GM12878 (cell line): Measurements from ENCODE around the gene MACROD2.

ENCODE experiments used
- ATF3 ChIP-seq: IDR thresholded peaks from 2 replicates; pipeline ENCODE4 v1.6.1; 2011; ENCODE audit warnings: low read depth, mild to moderate bottlenecking, low read length, moderate library complexity, borderline replicate concordance; ENCODE audit errors: extremely low read depth
- BHLHE40 ChIP-seq, 2 experiments: fragments of 450-650 bp in 1 of 2; IDR thresholded peaks; 2 replicates each; pipeline ENCODE4 v1.6.1; 2011 to 2017; ENCODE audit warnings: low read depth in 2 of 2, borderline replicate concordance in 1 of 2, improper control_type of control experiment in 1 of 2, low read length in 1 of 2, mild to moderate bottlenecking in 1 of 2
- CBFB ChIP-seq: IDR thresholded peaks from 2 replicates; pipeline ENCODE4 v1.6.1; 2016; ENCODE audit warnings: antibody characterized with exemption, low read depth
- CHD4 ChIP-seq: fragments of 200-600 bp; sonication (generic); IDR thresholded peaks from 2 replicates; pipeline ENCODE4 v1.6.1; 2016; ENCODE audit warnings: mild to moderate bottlenecking
- CTCF ChIP-seq, 3 experiments: IDR thresholded peaks in 2 of 3; conservative IDR thresholded peaks in 1 of 3; 2 replicates each; pipeline ENCODE4 v1.5.1; 2011; ENCODE audit warnings: low read depth in 3 of 3, low read length in 3 of 3, mild to moderate bottlenecking in 3 of 3, control low read depth in 2 of 3, moderate library complexity in 2 of 3, inconsistent platforms in 1 of 3, mixed read lengths in 1 of 3; ENCODE audit not compliant: control insufficient read depth in 2 of 3, insufficient read depth in 1 of 3; ENCODE audit errors: extremely low read depth in 1 of 3
- PAX5 ChIP-seq: IDR thresholded peaks from 2 replicates; pipeline ENCODE4 v1.6.1; 2011; ENCODE audit warnings: low read depth, low read length, borderline replicate concordance
- POLR2A ChIP-seq: IDR thresholded peaks from 2 replicates; pipeline ENCODE4 v1.6.1; 2011; ENCODE audit warnings: low read depth, mild to moderate bottlenecking, low read length
- POLR2AphosphoS5 ChIP-seq: IDR thresholded peaks from 2 replicates; pipeline ENCODE4 v1.6.1; 2011; ENCODE audit warnings: mild to moderate bottlenecking, low read length, inconsistent platforms
- RFX5 ChIP-seq: IDR thresholded peaks from 2 replicates; pipeline ENCODE4 v1.6.1; 2011; ENCODE audit warnings: low read depth, low read length, improper control_type of control experiment
- SMAD1 ChIP-seq: fragments of 450-650 bp; IDR thresholded peaks from 2 replicates; pipeline ENCODE4 v1.6.1; 2018; ENCODE audit warnings: mild to moderate bottlenecking, low read depth; ENCODE audit not compliant: partially characterized antibody
- SUZ12 ChIP-seq: fragments of 200-600 bp; sonication (generic); IDR thresholded peaks from one replicate; pipeline ENCODE4 v1.6.1; 2018; ENCODE audit warnings: antibody characterized with exemption, mild to moderate bottlenecking; ENCODE audit not compliant: unreplicated experiment
- YY1 ChIP-seq: IDR thresholded peaks from 2 replicates; pipeline ENCODE4 v1.6.1; 2011; ENCODE audit warnings: low read depth, mild to moderate bottlenecking, low read length
- ZZZ3 ChIP-seq: IDR thresholded peaks from 2 replicates; pipeline ENCODE4 v1.6.1; 2011; ENCODE audit warnings: low read depth; ENCODE audit not compliant: control insufficient read depth, insufficient read length

- TF ChIP-seq ZZZ3 (no peak), CHD4 (no peak), CBFB (no peak), PAX5 (no peak), SMAD1 (no peak), CTCF (IDR thresholded peaks at IDR 0.05 in 2 of 3, conservative IDR thresholded peaks at IDR 0.05 in 1 of 3; ENCODE audit: control insufficient read depth in 2 of 3, extremely low read depth in 1 of 3, insufficient read depth in 1 of 3, low read depth in 3 of 3, low read length in 3 of 3) (no peak), SUZ12 (no peak), POLR2A (no peak), YY1 (no peak), RFX5 (no peak), ATF3 (no peak), BHLHE40 (IDR thresholded peaks at IDR 0.05; ENCODE audit: borderline replicate concordance in 1 of 2, low read depth in 2 of 2, low read length in 1 of 2) (no peak), POLR2AphosphoS5 (no peak)
Measured at GRCh38 chr20:14992153-14992552, 996.8 kb downstream of the MACROD2 start.
